Stimulated activated CD4-positive, alpha-beta T cell treated with anti-CD3 and anti-CD28 coated beads, TNF-alpha, amount 100 ng/mL, for 4 hours (primary cell): Measurements from ENCODE around the gene MRPL54.

Source experiments
- DNase-seq, 3 experiments: peaks; one replicate each; pipeline ENCODE4 v3.0.0-alpha.2; 2020; ENCODE audit warnings: low read depth in 3 of 3

The MRPL54 gene

GRCh38 chr19:3784607-3785450 is 22.3 kb downstream of the MRPL54 start:
- DNase-seq = no peak

- peak in 2 of 3 experiments; percentile 34 to 41 for DNase-seq
These were observed 23.0 kb downstream of the MRPL54 start for GRCh38 chr19:3785451-3785937.

GRCh38 chr19:3785938-3786824 is 23.7 kb downstream of the MRPL54 start, which contains the start of gene MATK:
Gene MATK (minus strand): TSS chr19:3786381. CDS start chr19:3785135, 1,246 bp downstream.
- DNase-seq = peak in 2 of 3 experiments; percentile 27 to 32

GRCh38 chr19:3788996-3789778 is 26.7 kb downstream of the MRPL54 start:
- DNase-seq = no peak

- DNase-seq = no peak
These were observed 27.8 kb downstream of the MRPL54 start for GRCh38 chr19:3790209-3790734.

GRCh38 chr19:3790941-3791340 is 28.5 kb downstream of the MRPL54 start:
- no peak for DNase-seq

- no peak for DNase-seq
These were observed 29.6 kb downstream of the MRPL54 start for GRCh38 chr19:3792114-3792513.

GRCh38 chr19:3793799-3794198 is 31.3 kb downstream of the MRPL54 start:
- DNase-seq = no peak

- DNase-seq = no peak
These were observed 33.9 kb downstream of the MRPL54 start for GRCh38 chr19:3796358-3796757.

- no peak for DNase-seq
These were observed 35.7 kb downstream of the MRPL54 start for GRCh38 chr19:3798137-3798536.

GRCh38 chr19:3800996-3801395 is 38.5 kb downstream of the MRPL54 start:
- no peak for DNase-seq

- DNase-seq = peak; percentile 40 to 50 (median 43)
These were observed 39.1 kb downstream of the MRPL54 start for GRCh38 chr19:3801412-3802096.

GRCh38 chr19:3803114-3803888 is 40.8 kb downstream of the MRPL54 start:
- DNase-seq = no peak

- DNase-seq = no peak
These were observed 41.5 kb downstream of the MRPL54 start for GRCh38 chr19:3803986-3804385.

GRCh38 chr19:3804429-3804828 is 41.9 kb downstream of the MRPL54 start:
- no peak for DNase-seq

GRCh38 chr19:3805859-3806258 is 43.4 kb downstream of the MRPL54 start:
- DNase-seq = no peak

GRCh38 chr19:3807131-3807480 is 44.6 kb downstream of the MRPL54 start:
- no peak for DNase-seq

GRCh38 chr19:3807574-3808354 is 45.3 kb downstream of the MRPL54 start:
- DNase-seq = no peak
